Stimulated activated CD4-positive, alpha-beta T cell treated with anti-CD3 and anti-CD28 coated beads, Interleukin-4, amount 100 ng/mL, for 24 hours (primary cell): ENCODE data around the gene FBRSL1.

Experiments used
- DNase-seq: peaks from one replicate; pipeline ENCODE4 v3.0.0-alpha.2; 2020

FBRSL1 gene

DNA sequence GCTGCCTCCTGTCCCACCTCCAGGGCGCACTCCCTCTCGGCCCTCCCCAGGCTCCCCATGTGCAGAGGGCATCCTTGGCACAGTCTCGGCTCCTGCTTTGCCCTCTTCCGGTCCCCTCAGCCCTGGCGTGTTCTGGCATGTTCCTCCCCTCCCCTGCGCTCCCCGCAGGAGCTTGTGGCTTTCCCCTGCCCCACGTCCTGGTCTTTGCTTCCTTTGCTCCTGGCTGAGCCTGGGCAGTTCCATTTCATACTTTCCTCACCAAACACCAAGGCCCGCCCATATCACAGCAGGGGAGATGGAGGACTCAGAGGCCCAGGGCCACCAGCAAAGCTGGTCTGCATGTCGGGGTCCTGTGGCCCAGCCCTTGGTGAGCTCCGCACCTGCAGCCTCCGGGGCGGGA is 56.0 kb downstream of the FBRSL1 start:
- no peak for DNase-seq

DNA sequence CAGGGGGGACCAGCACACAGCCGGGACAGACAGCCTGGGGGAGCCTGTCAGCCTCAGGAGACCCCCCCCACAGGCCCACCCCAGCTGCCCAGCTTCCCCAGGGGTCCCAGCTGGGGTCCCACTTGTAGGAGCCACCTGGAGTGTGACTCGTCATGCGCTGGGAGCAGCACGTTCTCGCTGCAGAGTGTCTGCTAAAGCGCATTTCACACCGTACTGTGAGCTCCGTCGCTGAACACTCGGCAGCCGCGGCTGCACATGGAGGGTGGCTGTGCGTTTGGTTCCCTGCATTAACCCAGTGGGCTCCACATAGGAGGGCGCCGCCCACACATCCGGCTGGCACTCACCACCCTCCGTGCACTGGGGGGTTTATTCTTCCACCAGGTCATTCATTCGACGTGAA is 56.7 kb downstream of the FBRSL1 start:
- no peak for DNase-seq

DNA sequence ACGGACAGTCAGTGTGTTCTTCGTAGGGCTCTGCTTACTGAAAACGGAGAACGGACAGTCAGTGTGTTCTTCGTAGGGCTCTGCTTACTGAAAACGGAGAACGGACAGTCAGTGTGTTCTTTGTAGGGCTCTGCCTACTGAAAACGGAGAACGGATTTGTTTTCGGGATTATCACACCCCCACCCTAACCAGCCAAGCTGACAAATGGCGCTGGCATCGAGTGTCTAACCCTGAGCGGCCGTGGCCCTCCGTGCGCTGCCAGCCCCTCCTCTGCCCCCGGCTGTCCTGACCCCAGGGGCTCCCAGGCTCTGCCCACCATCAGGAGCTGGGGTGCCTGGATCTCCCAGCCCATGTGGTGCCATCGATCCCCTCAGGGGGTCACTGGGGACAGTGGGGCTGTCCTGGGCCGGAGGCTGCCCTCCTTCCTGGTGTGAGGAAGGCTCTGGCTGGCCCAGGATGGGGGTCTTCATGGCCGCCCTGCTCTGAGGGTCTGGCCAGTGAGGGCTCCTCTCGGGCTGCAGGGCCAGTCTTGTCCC is 57.3 kb downstream of the FBRSL1 start:
- DNase-seq, result no peak

DNA sequence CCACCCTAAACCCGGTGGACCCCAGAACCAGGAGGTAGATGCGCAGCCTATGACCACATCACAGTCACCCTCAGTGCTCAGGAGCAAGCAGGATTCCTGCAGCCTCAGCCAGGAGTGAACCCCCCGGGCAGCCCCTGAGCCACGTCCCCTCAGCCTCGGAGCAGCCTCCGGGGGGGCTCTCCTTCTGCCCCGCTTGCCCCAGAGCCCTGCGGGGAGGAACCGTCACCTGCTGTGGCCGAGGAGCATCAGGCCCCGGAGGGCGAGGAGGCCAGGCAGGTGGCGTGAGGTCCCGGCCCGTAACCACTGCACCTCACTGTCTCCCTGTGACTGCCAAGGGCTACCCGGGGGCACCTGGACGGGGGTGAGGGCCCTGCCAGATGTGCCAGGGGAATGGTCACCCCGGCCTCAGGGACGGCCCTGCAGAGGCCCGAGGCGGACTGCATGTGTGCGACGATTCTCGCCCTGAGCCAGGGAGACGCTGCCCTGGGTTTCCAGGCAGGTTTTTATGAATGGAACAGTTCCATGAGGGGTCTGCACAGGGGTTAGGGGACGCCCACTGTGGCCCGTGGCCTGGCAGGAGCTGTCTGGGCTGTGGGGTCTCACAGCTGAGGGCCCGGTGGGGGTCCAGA is 58.6 kb downstream of the FBRSL1 start:
- no peak for DNase-seq

DNA sequence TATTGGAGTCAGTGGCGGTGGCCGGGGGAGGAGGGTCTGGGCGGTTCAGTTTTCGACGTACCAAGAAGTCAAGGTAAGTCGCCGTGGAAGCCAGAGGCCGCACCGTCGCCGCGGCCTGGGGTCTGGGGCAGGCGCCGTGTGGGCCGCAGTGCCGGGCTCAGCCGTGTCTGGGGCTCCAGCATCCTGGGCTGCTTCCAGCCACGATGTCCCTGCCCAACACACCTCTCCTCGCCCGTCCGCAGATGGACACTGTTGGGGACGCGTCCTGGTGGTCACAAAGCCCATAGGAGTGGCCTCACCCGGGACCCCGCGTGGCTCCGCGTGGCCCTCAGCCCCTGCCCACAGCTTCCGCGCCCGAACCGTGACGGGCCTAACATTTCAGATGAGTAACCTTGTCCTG is 59.1 kb downstream of the FBRSL1 start:
- DNase-seq, result no peak

DNA sequence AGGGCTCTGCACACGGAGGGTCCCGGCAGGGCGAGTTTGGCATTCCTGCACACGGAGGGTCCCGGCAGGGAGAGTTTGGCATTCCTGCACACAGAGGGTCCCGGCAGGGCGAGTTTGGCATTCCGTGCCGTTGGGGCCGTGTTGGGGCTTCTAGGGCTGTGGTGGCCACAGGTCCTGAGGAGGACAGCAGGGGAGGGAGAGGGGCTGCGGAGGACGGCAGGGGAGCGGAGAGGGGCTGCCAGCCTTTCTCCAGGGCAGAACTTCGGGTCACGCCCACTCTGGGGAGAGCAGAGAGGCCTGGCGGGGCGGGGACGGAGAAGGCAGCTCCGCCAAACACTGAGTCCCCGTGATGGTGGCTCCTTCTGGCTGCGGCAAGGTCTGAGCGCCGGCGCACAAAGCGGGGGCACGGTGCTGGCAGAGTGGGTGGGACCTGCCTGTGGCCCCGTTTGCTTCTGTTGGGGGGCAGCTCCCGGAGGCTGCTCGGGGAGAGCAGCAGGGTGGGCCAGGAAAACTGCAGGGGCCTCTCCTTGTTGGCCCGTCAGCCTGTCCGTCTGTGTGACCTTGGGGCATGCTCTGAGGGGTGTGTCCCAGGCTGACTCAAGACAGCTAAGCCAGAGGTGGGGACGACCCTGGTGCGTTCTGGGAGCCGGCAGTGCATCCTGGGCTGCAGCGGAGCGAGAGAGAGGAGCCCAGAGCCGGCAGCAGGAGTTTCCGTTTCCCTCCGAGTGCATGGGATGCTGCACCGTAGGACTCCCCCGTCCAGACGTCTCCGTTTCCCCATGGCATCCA is 60.3 kb downstream of the FBRSL1 start:
- DNase-seq, result no peak

DNA sequence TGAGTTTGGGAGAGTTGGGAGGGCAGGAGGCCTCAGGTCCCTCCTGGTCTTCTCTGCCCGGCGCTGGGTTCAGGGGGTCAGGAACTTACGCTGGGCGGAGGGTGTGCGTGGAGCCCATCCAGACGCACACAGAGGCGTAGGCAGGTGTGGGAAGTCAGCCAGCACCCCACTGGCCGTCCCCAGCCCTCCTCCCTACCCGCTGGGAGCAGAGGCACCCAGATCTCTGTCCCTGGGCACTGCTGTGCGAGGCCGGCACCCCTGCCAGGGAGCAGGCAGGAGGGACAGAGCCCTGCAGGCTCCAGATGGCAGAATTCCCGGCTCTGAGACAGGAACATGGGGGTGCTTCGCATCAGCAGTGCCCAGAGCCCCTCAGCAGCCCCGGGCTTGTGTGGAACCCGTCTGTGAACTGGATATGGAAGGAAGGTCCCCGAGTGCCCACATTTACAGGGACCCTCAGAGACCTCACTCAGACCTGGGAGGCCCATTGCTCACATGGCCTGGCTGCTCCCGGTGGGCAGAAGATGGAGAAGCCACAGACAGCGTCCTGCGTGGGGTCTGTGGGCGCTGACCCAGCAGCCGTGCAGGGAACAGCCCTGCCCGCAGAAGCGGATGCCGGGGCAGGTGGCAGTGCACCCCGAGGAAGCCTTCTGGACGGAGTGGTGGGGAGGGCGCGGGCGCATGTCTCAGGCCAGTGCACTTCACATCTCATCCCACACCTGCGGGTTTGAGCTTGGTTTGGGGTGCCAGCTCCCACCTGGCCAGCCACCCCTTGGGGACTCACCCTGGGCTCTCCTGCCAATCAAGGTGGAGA is 61.1 kb downstream of the FBRSL1 start:
- no peak for DNase-seq

- no peak for DNase-seq
Measured at GRCh38 chr12:132551641-132552031, 61.7 kb downstream of the FBRSL1 start.

DNA sequence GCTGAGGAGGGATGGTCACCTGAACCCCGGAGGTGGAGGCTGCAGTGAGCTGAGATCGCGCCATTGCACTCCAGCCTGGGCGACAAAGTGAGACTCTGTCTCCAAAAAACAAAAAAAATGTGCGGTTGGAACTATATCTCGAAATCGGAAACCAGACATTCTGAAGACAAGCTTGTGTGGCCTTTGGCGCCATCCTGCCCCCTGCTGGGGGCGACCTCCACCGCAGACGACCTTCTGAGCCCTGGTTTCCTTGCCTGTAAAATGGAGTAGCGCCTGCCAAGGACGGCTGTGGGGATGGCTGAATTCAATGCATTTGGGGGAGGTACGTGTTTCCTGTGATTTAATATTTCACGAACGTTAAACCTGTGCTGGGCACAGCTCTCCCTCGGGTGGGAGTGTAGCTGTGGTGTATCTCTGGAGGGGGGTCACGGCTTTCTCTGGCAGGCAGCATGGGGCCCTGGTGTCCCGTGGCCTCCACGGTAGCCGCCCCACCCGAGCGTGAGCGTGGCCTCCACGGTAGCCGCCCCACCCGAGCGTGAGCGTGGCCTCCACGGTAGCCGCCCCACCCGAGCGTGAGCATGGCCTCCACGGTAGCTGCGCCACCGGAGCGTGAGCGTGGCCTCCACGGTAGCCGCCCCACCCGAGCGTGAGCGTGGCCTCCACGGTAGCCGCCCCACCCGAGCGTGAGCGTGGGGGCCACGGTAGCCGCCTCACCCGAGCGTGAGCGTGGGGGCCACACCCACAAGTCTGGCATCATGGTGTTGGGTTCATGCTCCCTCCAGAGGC is 65.1 kb downstream of the FBRSL1 start:
- DNase-seq, result no peak

GRCh38 chr12:132555686-132556085 is 65.7 kb downstream of the FBRSL1 start:
- DNase-seq, result no peak

DNA sequence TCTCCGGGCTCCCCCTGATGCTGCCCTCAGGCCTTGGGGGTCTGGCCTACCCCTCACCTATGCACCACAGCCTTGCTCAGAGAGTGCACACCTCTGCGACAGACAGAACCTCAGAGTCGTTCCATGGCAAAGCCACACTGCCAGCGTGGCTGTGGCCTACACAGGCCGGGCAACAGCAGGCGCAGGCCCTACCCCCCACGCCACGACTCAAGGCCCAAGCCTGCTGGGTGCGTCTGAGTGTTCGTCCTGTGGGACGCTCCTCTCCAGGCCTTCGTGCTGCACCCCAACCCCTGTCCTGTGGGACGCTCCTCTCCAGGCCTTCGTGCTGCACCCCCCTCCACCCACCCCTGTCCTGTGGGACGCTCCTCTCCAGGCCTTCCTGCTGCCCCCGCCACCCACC is 66.3 kb downstream of the FBRSL1 start:
- DNase-seq, result no peak

- no peak for DNase-seq
Measured at GRCh38 chr12:132556801-132557200, 66.8 kb downstream of the FBRSL1 start.

- no peak for DNase-seq
Measured at GRCh38 chr12:132557291-132558015, 67.5 kb downstream of the FBRSL1 start.

GRCh38 chr12:132558042-132558856 is 68.3 kb downstream of the FBRSL1 start:
- DNase-seq, result no peak

DNA sequence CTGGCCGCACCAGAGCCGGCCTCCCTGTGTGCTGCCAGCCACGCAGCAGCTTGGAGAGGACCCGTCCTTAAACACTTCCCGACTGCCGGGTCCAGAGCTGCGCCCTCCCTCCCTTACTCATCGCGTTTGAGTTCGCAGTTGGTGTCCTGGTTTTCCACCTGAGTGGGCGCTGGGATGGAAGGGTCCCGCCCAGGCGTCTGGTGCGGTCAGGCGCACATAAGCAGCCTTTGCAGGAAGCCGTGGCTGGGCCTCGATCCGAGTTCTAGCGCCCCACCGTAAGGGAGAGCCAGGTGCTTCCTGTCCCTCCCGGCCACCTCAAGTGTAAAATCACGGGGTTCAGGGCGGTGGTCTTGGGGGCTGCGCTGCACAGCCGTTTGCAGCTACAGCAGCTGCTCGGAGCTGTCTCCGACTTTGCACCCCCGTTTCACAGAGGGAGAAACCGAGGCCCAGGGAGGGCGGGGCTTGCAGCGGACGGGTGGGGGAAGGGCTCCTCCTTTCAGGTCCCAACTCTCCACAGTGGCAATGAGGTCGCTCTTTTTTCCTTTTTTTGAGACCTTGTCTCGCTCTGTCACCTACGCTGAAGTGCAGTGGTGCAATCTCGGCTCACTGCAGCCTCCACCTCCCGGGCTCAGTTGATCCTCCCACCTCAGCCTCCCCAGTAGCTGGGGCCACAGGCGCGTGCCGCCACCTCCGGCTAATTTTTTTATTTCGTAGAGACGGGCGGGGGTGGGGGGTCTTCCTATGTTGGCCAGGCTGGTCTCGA is 69.1 kb downstream of the FBRSL1 start:
- DNase-seq, result peak; percentile 12

GRCh38 chr12:132559652-132560363 is 69.9 kb downstream of the FBRSL1 start:
- DNase-seq, result peak; percentile 13

- peak; percentile 18 for DNase-seq
Measured at GRCh38 chr12:132560364-132560613, 70.3 kb downstream of the FBRSL1 start.

DNA sequence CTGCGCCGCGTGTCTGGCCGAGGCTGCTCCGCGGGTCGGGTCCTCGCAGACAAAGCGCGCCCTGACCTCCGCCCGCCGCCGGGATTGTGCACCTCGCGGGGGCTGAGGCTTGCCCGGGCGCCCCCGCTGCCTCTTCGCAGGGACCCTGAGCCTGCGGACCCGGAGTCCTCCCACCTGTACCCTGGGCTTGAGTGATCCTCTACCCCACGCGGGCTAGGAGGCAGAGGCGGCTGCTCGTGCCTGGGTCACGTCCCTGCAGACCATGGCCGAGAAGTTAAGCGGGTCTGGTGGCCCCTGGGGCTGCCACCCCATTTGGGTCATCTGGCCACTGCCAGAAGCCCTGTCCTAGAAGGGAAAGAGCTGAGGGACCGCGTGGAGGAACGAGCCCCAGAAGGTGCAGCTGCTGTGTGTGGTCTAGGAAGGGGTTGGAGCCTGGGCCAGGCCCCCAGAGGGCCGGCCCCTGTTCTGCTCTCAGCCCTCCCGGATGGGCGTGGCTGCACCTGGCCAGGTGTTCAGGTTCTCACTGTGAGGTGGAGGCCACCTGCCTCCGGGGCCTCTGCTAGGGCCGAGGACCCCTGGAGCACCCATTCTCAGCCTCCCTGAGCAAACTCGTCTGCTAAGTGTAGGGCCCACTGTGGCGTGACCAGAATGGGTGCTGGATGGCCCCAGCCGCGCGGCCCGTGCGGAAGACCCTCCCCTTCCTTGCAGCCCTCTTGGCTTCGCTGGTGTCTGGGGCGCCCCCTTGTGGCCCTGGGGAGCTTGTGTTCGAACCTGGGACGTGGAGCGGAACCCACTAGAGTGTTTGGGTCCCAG is 70.9 kb downstream of the FBRSL1 start:
- DNase-seq, result peak; percentile 83
